ENCODE measurements around the gene CACNG3. TPM values are rescaled to one million over a fixed set of nuclear protein-coding genes. Genes with fewer than 3 reads are reported as not detected.

CACNG3 gene
- total and polyA plus RNA-seq, 11 donors = not detected

- Histone ChIP-seq H3K27ac (no peak overlapping the region), H3K4me3 (no peak overlapping the region), H3K4me1 (no peaks in the 10 kb centered on the region), H3K27me3 (peaks cover 0 to 14% (median 0%) of the 10 kb centered on the region in 9 donors), H3K9me3 (no peaks in the 10 kb centered on the region), H3K36me3 (no peaks in the 10 kb centered on the region)
- DNase-seq (no peak), ATAC-seq (no peak)
- 47 to 71% (median 64%) methylated on average over 2 of the region's 2 CpGs for WGBS, 4 donors
- TF ChIP-seq CTCF (IDR thresholded peaks at IDR 0.05) (no peak), POLR2A (IDR thresholded peaks at IDR 0.05) (no peak)
- intact Hi-C loops (cut with DNase I) = no loop called here
Observed at GRCh38 chr16:24344784-24345183, 88.6 kb downstream of the CACNG3 start.

GRCh38 chr16:24345704-24346103 is 89.6 kb downstream of the CACNG3 start:
- TF ChIP-seq CTCF (IDR thresholded peaks at IDR 0.05) = no peak
- TF ChIP-seq POLR2A (IDR thresholded peaks at IDR 0.05) = no peak
- Histone ChIP-seq H3K27me3 (peaks cover 0 to 14% (median 0%) of the 10 kb centered on the region in 9 donors), H3K9me3 (no peaks in the 10 kb centered on the region), H3K27ac (no peak overlapping the region), H3K4me3 (no peak overlapping the region), H3K4me1 (no peaks in the 10 kb centered on the region), H3K36me3 (no peaks in the 10 kb centered on the region)
- ATAC-seq (no peak), DNase-seq (no peak)
- WGBS, 4 donors = 58 to 71% (median 65%) methylated on average over 4 of the region's 4 CpGs
- intact Hi-C loops (cut with DNase I) = no loop called here

- H3K36me3 ChIP-seq = no peaks in the 10 kb centered on the region
- peaks cover 0 to 14% (median 0%) of the 10 kb centered on the region in 9 donors for H3K27me3 ChIP-seq
- no peak for ATAC-seq
- intact Hi-C loops (cut with DNase I) = no loop called here
- H3K9me3 ChIP-seq = no peaks in the 10 kb centered on the region
- H3K4me3 ChIP-seq = no peak overlapping the region
- TF ChIP-seq CTCF (IDR thresholded peaks at IDR 0.05) = no peak
- no peak for TF ChIP-seq POLR2A (IDR thresholded peaks at IDR 0.05)
- H3K4me1 ChIP-seq = no peaks in the 10 kb centered on the region
- no peak overlapping the region for H3K27ac ChIP-seq
- 45 to 75% (median 56%) methylated on average over 11 of the region's 11 CpGs for WGBS, 4 donors
- no peak for DNase-seq
Observed at GRCh38 chr16:24346734-24347133, 90.6 kb downstream of the CACNG3 start.

GRCh38 chr16:24347556-24347955 is 91.4 kb downstream of the CACNG3 start:
- intact Hi-C loops (cut with DNase I) = no loop called here
- no peak for TF ChIP-seq POLR2A (IDR thresholded peaks at IDR 0.05)
- TF ChIP-seq CTCF (IDR thresholded peaks at IDR 0.05) = no peak
- Histone ChIP-seq H3K27ac (no peak overlapping the region), H3K4me3 (no peak overlapping the region), H3K27me3 (peaks cover 0 to 14% (median 0%) of the 10 kb centered on the region in 9 donors), H3K36me3 (no peaks in the 10 kb centered on the region), H3K9me3 (no peaks in the 10 kb centered on the region), H3K4me1 (no peaks in the 10 kb centered on the region)
- ATAC-seq = no peak
- WGBS, 4 donors = 38 to 45% (median 42%) methylated on average over 2 of the region's 2 CpGs
- no peak for DNase-seq

Measured in heart left ventricle (tissue), 16 donors.